Glomerular visceral epithelial cell (primary cell): ENCODE measurements around the gene SUV39H2.
"Not testable (repeated sequence)": the region's sequence is repeated elsewhere in the genome, so short reads cannot be mapped to it uniquely, and the experiment has no call there.

ENCODE experiments used
- DNase-seq: peaks from one replicate; pipeline ENCODE4 v3.0.0-alpha.2; 2016; ENCODE audit errors: extremely low spot score

SUV39H2 gene

GRCh38 chr10:14878266-14879123, at the start of gene SUV39H2:
Gene SUV39H2, plus strand, starts transcription at chr10:14878866. Its CDS starts 23 bp downstream, at chr10:14878889.
- peak; percentile 97 for DNase-seq

DNA sequence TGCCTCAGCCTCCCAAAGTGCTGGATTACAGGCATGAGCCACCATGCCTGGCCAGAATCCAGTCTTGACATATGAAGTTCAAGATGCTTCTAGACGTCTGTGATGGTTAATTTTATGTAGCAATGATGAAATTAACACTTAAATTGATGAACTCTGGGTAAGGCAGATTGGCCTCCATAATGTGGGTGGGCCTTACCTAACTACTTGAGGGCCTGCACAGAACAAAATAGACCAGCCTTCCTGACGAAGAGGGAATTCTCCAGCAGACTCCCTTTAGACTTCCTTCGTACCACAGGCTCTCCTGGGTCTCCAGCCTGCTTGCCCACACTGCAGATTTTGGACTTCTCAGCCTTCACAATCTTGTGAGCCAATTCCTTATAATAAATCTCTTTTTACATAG, 45.6 kb upstream of the SUV39H2 start:
- no peak for DNase-seq

GRCh38 chr10:14836208-14836607, 42.5 kb upstream of the SUV39H2 start:
- no peak for DNase-seq

GRCh38 chr10:14837003-14837756, 41.5 kb upstream of the SUV39H2 start:
- no peak for DNase-seq

DNA sequence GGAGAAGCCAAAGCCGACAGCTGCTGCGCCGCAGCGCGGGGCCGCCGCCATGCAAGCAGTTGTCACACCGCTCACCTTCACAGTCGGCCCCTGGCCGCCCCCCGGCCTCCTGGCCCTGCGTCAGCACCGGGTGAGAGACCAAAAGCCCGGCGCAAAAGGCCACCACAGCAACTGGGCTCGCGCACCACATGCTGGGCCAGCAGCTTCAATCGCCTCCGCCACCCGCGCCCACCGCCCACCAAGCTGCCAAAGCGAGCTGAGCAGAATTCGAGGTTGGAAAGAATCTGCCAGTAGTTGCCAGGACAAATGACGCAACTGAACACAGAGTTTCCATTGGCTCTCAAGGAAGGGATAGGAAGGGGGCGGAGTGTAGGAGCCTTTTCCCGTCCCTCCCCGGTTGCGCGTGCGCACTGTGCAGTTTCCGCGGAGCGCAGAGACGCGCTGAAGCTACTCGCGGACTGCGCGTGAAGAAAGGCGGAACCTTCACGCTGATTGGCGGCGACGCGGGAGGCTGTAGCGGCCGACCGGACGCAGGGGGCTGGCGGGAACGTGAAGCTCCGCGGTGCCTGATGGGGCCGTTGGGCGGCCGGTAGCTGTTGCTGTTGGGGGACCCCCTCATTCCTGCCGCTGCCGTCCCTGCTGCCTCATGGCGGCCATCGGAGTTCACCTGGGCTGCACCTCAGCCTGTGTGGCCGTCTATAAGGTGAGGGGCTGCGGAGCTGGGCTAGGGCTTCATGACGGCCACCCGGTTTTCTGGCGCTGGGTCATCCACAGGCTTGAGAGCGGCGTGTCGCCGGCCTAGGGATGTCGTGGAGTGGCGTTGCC, 40.7 kb upstream of the SUV39H2 start, which contains the start of the genes CDNF, HSPA14 and MSANTD7:
CDNF (minus strand) TSS at position 281 of the 825 bp plus-strand sequence; CDS start at position 190, 91 bp downstream.
HSPA14 (plus strand) TSS at position 550 of the 825 bp plus-strand sequence; CDS start at position 647, 97 bp downstream.
MSANTD7 (plus strand) TSS at position 550 of the 825 bp plus-strand sequence. CDS start 3,979 bp downstream, outside the sequence.
- peak; percentile 100 for DNase-seq

DNA sequence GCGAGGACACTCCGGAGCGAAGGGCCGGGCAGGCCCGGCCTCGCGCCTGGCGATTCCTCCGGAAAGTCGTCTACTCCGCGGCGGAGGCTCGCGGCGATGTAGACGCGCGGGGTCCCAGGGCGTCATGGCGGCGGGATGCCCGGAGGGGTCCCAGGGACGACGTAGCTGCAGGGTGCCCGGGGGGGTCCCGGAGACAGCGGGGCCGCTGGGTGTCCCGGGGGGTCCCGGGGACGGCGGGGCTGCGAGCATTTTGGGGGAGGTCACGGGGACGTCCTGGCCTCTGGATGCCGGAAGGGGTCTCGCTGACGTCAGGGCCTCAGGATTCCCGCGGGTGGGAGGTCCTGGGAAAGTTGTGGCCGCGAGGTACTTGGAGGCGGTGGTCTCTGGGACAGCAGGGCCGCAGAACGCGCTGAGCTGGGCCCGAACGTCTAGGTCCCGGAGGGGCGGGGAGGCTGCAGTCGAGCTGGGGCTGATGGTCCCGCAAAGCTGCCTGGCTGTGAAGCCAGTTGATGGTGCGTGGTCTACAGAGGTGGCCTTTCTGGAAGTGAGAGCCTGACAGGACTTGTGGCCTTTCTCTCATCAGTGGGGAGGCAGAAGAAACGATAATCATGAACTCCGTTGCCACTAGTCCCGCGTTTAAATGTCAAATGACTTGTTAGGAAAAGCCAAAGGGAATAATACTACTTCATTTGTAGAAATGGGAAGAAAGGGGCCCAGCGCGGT, 39.9 kb upstream of the SUV39H2 start:
- DNase-seq, result peak; percentile 21

DNA sequence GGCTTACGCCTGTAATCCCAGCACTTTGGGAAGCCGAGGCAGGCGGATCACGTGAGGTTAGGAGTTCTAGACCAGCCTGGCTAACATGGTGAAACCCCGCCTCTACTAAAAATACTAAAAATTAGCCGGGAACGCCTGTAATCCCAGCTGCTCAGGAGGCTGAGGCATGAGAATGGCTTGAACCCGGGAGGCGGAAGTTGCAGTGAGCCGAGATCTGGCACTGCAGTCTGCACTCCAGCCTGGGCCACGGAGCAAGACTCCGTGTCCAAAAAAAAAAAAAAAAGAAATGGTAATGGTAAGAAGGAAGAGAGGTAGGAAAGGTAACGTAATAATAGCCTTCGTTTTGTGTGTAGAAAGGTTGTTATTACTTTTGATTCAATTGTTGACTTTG, 39.4 kb upstream of the SUV39H2 start:
- peak; percentile 21 for DNase-seq

GRCh38 chr10:14840178-14840577, 38.5 kb upstream of the SUV39H2 start:
- DNase-seq, result no peak

DNA sequence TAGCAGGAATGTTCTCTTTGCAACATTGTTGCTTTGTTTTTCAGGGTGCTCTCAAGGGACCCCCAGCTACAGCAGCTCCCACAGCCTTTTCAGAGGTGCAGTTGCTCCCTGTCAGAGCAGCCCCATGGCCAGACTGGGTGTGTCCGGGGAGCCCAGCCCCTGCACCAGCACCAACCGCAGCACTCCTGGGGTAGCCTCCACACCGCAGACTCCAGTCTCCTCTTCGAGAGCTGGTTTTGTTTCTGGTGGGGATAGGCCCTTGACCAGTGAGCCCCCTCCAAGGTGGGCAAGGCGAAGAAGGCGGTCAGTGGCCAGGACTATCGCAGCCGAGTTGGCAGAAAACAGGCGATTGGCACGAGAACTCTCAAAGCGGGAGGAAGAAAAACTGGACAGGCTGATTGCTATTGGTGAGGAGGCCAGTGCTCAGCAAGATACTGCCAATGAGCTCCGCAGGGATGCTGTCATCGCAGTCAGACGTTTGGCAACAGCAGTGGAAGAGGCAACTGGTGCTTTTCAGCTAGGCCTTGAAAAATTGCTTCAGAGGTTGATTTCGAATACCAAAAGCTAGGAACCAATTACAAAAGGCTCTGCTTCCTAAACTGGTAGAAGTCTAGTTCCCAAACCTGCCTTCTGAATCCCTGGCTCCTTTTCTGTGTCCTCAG, 35.2 kb upstream of the SUV39H2 start:
- no peak for DNase-seq

DNA sequence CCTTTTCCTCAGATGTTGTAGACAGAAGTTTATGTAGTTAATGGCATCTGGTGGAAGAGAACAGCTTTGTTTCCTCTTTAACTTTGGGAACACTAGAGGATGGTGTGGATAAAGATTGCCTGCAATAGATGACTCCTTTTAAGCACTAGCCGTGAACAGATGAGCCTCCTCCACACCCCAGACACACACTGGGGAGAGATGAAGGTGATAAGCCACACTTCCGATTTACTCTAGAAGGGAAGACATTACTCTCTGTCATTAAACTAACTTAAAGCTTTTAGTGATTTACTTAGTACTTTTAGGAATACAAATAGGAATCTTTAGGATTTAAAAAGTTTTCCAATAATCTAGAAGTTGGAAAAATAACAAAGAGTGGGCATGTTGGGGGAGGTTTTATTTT, 33.7 kb upstream of the SUV39H2 start:
- DNase-seq, result no peak

GRCh38 chr10:14852236-14852635, 26.4 kb upstream of the SUV39H2 start:
- DNase-seq, result no peak

GRCh38 chr10:14855453-14855852, 23.2 kb upstream of the SUV39H2 start:
- no peak for DNase-seq

DNA sequence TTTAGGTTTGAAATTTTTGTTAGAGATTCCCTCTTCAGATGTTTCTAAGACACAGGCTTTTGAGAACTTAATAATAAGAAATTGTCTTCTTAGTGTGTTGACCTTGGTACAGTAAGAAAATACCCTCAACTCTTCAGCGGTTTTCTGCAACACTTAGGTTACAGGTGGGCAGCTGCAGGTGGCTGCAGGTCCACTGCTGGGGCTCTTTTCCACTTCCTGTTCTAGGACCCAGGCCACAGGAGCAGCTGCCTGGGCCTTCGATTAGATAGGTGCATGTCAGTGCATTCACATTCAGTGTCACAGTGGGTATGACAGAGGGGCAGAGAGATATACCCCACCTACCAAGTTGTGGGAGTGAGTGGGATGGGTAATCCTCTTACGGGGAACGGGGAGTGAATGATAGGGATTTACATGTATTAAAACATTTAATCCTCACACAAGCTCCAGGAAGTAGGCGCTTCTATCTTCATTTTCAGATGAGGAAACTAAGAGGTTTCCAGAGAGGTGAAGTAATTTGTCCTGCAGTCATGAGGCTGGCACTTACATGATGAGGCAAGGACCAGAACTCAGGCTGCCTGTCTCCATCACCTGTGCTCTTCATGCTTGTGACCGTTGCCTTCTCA, 20.2 kb upstream of the SUV39H2 start:
- no peak for DNase-seq

GRCh38 chr10:14859043-14859442, 19.6 kb upstream of the SUV39H2 start:
- DNase-seq, result no peak

- no peak for DNase-seq
Observed at GRCh38 chr10:14859775-14860174, 18.9 kb upstream of the SUV39H2 start.

- DNase-seq, result no peak
Observed at GRCh38 chr10:14860791-14861190, 17.9 kb upstream of the SUV39H2 start.

DNA sequence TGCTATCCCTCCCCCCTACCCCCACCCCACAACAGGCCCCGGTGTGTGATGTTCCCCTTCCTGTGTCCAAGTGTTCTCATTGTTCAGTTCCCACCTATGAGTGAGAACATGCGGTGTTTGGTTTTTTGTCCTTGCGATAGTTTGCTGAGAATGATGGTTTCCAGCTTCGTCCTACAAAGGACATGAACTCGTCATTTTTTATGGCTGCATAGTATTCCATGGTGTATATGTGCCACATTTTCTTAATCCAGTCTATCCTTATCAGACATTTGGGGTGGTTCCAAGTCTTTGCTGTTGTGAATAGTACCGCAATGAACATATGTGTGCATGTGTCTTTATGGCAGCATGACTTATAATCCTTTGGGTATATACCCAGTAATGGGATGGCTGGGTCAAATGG, 14.2 kb upstream of the SUV39H2 start:
- DNase-seq, result not testable (repeated sequence)

- DNase-seq, result not testable (repeated sequence)
Observed at GRCh38 chr10:14864871-14865270, 13.8 kb upstream of the SUV39H2 start.

GRCh38 chr10:14873090-14873760, 5.4 kb upstream of the SUV39H2 start:
- peak; percentile 17 for DNase-seq
